ENCODE data around the gene BICD1.

BICD1 gene

DNA sequence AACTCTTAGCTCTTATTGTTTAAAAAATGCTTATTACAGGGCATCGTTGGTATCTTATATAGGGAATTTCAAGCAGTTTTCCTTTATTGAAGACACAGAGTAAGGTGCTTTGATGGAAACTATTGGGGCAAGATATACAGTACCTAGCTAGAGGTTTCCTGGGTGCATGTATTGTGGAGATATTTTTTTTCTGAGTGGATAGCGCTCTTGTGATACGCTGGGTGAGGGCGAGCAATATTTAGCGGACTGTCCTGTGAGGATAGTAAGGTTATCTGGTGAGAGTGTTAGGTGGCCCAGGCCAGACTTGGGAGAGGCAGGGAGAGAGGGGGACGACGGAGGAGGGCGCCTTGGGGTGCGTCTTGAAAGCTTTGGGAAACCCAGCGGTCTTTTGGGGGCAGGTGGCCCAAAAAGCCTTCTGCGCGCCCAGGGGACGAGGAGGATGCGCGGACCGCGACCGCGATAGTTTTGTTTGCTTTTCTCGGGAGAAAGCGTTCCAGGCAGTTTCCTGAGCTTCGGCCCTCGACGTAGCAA lies 596 bp upstream of the BICD1 start:
- POLR2A ChIA-PET: interaction anchor here (0.5 to 1.4 kb wide), 2 partner anchors 10 to 1916 kb away, joined by 3 to 7 read pairs; no protein-coding TSS in a partner anchor
- TF ChIP-seq, protein P1, sequence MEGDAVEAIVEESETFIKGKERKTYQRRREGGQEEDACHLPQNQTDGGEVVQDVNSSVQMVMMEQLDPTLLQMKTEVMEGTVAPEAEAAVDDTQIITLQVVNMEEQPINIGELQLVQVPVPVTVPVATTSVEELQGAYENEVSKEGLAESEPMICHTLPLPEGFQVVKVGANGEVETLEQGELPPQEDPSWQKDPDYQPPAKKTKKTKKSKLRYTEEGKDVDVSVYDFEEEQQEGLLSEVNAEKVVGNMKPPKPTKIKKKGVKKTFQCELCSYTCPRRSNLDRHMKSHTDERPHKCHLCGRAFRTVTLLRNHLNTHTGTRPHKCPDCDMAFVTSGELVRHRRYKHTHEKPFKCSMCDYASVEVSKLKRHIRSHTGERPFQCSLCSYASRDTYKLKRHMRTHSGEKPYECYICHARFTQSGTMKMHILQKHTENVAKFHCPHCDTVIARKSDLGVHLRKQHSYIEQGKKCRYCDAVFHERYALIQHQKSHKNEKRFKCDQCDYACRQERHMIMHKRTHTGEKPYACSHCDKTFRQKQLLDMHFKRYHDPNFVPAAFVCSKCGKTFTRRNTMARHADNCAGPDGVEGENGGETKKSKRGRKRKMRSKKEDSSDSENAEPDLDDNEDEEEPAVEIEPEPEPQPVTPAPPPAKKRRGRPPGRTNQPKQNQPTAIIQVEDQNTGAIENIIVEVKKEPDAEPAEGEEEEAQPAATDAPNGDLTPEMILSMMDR (IDR thresholded peaks at IDR 0.05; ENCODE audit: insufficient read depth, low read length, missing control alignments): no peak
- no peak for DNase-seq (ENCODE audit: low read depth, low spot score)
- CTCF ChIA-PET: interaction anchor here (0.7 to 1.8 kb wide), 11 partner anchors 9 to 453 kb away, joined by 3 to 5 read pairs (median 4); no protein-coding TSS in a partner anchor
- peak overlapping the region; percentile 86 for H3K4me3 ChIP-seq (ENCODE audit: low read depth, low read length)

DNA sequence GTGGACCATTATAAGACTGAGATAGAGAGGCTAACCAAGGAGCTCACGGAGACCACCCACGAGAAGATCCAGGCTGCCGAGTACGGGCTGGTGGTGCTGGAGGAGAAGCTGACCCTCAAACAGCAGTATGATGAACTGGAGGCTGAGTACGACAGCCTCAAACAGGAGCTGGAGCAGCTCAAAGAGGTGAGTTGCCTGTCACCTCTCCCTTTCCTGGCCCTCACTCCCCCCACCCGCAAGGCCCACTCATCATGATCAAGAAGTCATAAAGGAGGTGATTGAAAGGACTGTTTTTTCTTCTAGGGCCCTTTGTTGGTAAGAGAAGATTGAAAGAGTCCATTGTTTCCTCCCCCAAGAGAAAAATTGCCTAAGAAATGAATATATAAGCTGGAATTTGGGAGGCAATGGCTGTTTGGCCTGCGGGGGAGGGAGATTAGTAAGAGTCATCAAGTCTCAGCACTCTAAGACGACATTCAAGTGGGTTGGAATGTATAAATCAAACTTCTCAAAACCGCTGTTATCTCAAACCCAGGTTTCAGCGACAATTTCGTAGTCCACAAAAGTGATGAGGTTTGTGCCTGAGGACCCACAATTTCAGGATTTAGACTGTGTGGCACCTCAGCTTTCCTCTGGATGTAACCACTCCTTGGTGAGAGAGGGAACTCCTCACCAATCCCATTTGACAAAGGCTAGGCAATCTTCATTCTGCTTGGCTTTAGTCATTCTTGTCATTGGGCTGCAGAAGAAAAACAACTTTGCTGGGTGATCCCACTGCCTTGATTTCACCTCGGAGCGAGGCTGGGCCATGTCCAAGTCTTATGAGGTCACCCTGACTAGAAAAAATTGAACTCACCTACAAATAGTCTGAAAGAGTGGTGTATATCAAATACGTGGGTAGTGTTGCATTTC lies 966 bp downstream of the BICD1 start:
- H3K4me3 ChIP-seq (ENCODE audit: low read depth, low read length): peak overlapping the region; percentile 86
- ChIA-PET CTCF (interaction anchor here (0.7 to 1.8 kb wide), 5 partner anchors 8 to 454 kb away, joined by 3 to 9 read pairs (median 5); no protein-coding TSS in a partner anchor), POLR2A (interaction anchor here (0.8 to 1.0 kb wide), 2 partner anchors 8 to 18 kb away, joined by 3 to 6 read pairs; no protein-coding TSS in a partner anchor)
- DNase-seq (ENCODE audit: low read depth, low spot score): no peak
- TF ChIP-seq, protein P1 (IDR thresholded peaks at IDR 0.05; ENCODE audit: insufficient read depth, low read length, missing control alignments): no peak

DNA sequence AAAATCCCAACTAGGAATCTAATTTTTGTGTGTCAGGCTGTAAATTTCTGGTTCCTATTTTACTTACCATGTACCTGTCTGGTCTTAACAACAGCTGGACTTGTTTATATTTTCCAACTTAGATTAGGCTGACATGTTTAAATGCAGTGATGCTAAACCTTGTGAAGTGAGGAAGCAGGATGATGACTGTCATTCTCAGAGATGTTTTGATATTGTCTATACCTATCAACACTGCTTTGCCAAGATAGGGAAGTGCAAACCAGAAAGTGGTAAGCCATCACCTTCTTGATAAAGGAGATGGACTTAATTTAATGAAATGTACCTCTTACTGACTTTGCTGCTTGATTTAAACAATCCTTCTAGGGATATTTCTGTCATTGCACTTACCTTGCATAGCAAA lies 2.1 kb downstream of the BICD1 start:
- ChIA-PET CTCF (no interaction called here), POLR2A (no interaction called here)

DNA sequence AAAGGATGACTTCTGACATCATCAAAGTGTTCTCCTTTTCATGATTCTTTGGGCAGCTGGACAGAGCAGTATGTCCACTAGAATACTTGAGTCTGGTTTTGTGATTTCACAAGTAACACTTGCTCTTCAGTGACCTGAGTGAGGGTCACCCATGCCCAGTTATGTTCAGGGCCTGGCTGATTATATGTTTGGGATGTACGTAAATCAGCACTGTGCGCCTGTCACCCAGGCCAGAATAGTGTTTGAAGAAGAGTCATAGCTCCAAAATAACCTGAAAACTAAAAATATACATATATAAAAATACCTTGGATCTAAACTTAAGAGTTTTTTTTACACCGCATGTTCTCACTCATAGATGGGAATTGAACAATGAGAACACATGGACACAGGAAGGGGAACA lies 3.8 kb downstream of the BICD1 start:
- POLR2A ChIA-PET: no interaction called here
- no peak for DNase-seq (ENCODE audit: low read depth, low spot score)
- TF ChIP-seq, protein P1 (IDR thresholded peaks at IDR 0.05; ENCODE audit: insufficient read depth, low read length, missing control alignments): no peak

More for the DNA sequence above, 2.1 kb downstream of the BICD1 start:
- DNase-seq (ENCODE audit: low read depth, low spot score): no peak
- TF ChIP-seq, protein P1 (IDR thresholded peaks at IDR 0.05; ENCODE audit: insufficient read depth, low read length, missing control alignments): no peak
- H3K4me3 ChIP-seq (ENCODE audit: low read depth, low read length): peak overlapping the region; percentile 86

DNA sequence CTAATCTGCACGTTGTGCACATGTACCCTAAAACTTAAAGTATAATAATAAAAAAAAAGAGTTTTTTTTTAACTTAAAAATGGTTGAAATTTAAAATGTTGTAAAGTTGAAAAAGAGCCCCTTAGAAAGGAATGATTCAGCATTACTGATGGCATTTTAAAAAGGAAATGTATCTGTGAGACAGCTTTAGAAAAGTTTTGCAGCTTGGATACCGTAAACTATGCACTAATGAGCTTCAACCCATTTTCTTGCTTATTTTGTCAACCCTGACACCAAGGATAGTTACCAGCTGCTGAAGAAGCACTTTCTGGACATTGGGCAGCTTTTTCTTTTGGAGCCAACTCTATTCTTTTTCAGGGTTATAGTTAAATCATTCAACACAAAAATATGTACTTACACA lies 4.3 kb downstream of the BICD1 start:
- ChIA-PET CTCF (interaction anchor here (0.8 to 1.0 kb wide), 2 partner anchors 51 to 203 kb away, joined by 3 read pairs; no protein-coding TSS in a partner anchor), POLR2A (interaction anchor here (0.5 kb wide), 1 partner anchor 15 kb away, joined by 5 read pairs; no protein-coding TSS in a partner anchor)
- TF ChIP-seq, protein P1 (IDR thresholded peaks at IDR 0.05; ENCODE audit: insufficient read depth, low read length, missing control alignments): no peak
- no peak for DNase-seq (ENCODE audit: low read depth, low spot score)
- no peak overlapping the region for H3K4me3 ChIP-seq (ENCODE audit: low read depth, low read length)

More for the DNA sequence above, 3.8 kb downstream of the BICD1 start:
- CTCF ChIA-PET: interaction anchor here (1.0 kb wide), 1 partner anchor 204 kb away, joined by 3 read pairs; no protein-coding TSS in a partner anchor
- no peak overlapping the region for H3K4me3 ChIP-seq (ENCODE audit: low read depth, low read length)

Measured in AG04449 (cell line).